HCT116 (cell line): Measurements from ENCODE around the gene CD44. TPM values are rescaled to one million over a fixed set of nuclear protein-coding genes. Genes with fewer than 3 reads are reported as not detected.

Source experiments
- ATAC-seq: fragments of 200-7000 bp; cut with Tn5 transposase; 2 replicates; pipeline ENCODE4 v1.9.1; 2020; ENCODE audit warnings: mild to moderate bottlenecking, moderate library complexity
- BruUV-seq: library from RNA; stranded (reverse); fragments of 400-500 nt; replicated peaks from 2 replicates; lab custom pipeline; 2021; lab: Mats Ljungman, UMichigan
- CTCF ChIA-PET: fragments of 300-600 bp; sonication (Branson Sonifier 250); formaldehyde crosslinking; loops from one replicate; lab custom pipeline; 2021; ENCODE audit warnings: antibody characterized with exemption; lab: Charles Lee
- POLR2A ChIA-PET: fragments of 300-600, 350-600 bp; sonication (Branson Sonifier 250); formaldehyde crosslinking; loops from one replicate; lab custom pipeline; 2021; ENCODE audit warnings: antibody characterized with exemption; lab: Charles Lee
- RAD21 ChIA-PET, 2 experiments: fragments of 300-600 bp; sonication (Branson Sonifier 250); formaldehyde crosslinking; loops; one replicate each; lab custom pipeline; 2023; ENCODE audit warnings: low total read pairs in 2 of 2; ENCODE audit not compliant: uncharacterized antibody in 2 of 2, unreplicated experiment in 2 of 2, low non-redundant PET in 1 of 2; lab: Charles Lee
- DNase-seq: peaks from one replicate; pipeline ENCODE4 v3.0.0-alpha.2; 2010; ENCODE audit warnings: low read depth, low spot score
- H2AFZ ChIP-seq: fragments of 200-600 bp; shearing (Covaris generic), sonication (generic); 2 replicates; pipeline ENCODE4 v1.6.1; 2017; ENCODE audit warnings: low read depth, mixed run types, mixed read lengths, antibody characterized with exemption, low read length; ENCODE audit not compliant: poor library complexity, severe bottlenecking
- H3K27ac ChIP-seq: 2 replicates; pipeline ENCODE4 v1.5.1; 2012; ENCODE audit warnings: low read depth, low read length
- H3K27me3 ChIP-seq: fragments of 200-600 bp; sonication (generic); 2 replicates; pipeline ENCODE4 v1.6.1; 2016; ENCODE audit warnings: mixed run types, low read length, mixed read lengths; ENCODE audit not compliant: insufficient read depth
- H3K36me3 ChIP-seq, 2 experiments: fragments of 200-500 bp in 1 of 2; fragments of 200-600 bp in 1 of 2; sonication (Bioruptor generic) in 1 of 2; sonication (generic) in 1 of 2; 2 replicates each; pipeline versions ENCODE4 v1.5.1 to v1.6.1; 2014 to 2016; ENCODE audit warnings: low read length in 2 of 2, inconsistent platforms in 1 of 2, mixed read lengths in 1 of 2, mixed run types in 1 of 2; ENCODE audit not compliant: insufficient read depth in 2 of 2, control insufficient read depth in 1 of 2
- H3K4me1 ChIP-seq, 2 experiments: fragments of 200-600 bp in 1 of 2; sonication (generic) in 1 of 2; 2 replicates each; pipeline versions ENCODE4 v1.5.1 to v1.6.1; 2012 to 2017; ENCODE audit warnings: low read length in 2 of 2, inconsistent platforms in 1 of 2, mild to moderate bottlenecking in 1 of 2, mixed read lengths in 1 of 2, mixed run types in 1 of 2, moderate library complexity in 1 of 2; ENCODE audit not compliant: insufficient read depth in 2 of 2, control insufficient read depth in 1 of 2
- H3K4me2 ChIP-seq: fragments of 200-600 bp; sonication (generic); 2 replicates; pipeline ENCODE4 v1.6.1; 2017; ENCODE audit warnings: mixed run types, low read length, mixed read lengths
- H3K4me3 ChIP-seq, 2 experiments: fragments of 200-600 bp in 1 of 2; sonication (generic) in 1 of 2; replicated peaks in 1 of 2; 2 replicates each; pipeline ENCODE4 v1.5.1; 2011 to 2016; ENCODE audit warnings: low read length in 2 of 2, control low read depth in 1 of 2, low read depth in 1 of 2, mild to moderate bottlenecking in 1 of 2, mixed read lengths in 1 of 2, mixed run types in 1 of 2
- H3K79me2 ChIP-seq: fragments of 200-600 bp; sonication (generic); 2 replicates; pipeline ENCODE4 v1.6.1; 2017; ENCODE audit warnings: mild to moderate bottlenecking, mixed run types, low read length, moderate library complexity, mixed read lengths; ENCODE audit not compliant: insufficient read depth
- H3K9ac ChIP-seq: fragments of 200-600 bp; sonication (generic); 2 replicates; pipeline ENCODE4 v1.6.1; 2016; ENCODE audit warnings: low read length, mixed read lengths
- H3K9me2 ChIP-seq: fragments of 200-600 bp; sonication (generic), shearing (Covaris generic); 2 replicates; pipeline ENCODE4 v1.6.1; 2017; ENCODE audit warnings: mixed run types, mild to moderate bottlenecking, moderate library complexity; ENCODE audit not compliant: insufficient read depth
- H3K9me3 ChIP-seq, 2 experiments: fragments of 200-500 bp in 1 of 2; fragments of 200-600 bp in 1 of 2; sonication (Bioruptor generic) in 1 of 2; sonication (generic) in 1 of 2; 2 replicates each; pipeline ENCODE4 v1.6.1; 2014 to 2017; ENCODE audit warnings: low read length in 2 of 2, mixed read lengths in 2 of 2, inconsistent platforms in 1 of 2, low read depth in 1 of 2, mild to moderate bottlenecking in 1 of 2, mixed run types in 1 of 2, moderate library complexity in 1 of 2; ENCODE audit not compliant: control insufficient read depth in 1 of 2, insufficient read depth in 1 of 2
- H4K20me1 ChIP-seq: fragments of 200-600 bp; sonication (generic), shearing (Covaris generic); 2 replicates; pipeline ENCODE4 v1.6.1; 2017; ENCODE audit warnings: mixed run types, mild to moderate bottlenecking, moderate library complexity; ENCODE audit not compliant: insufficient read depth
- ATF3 ChIP-seq: IDR thresholded peaks from 2 replicates; pipeline ENCODE4 v1.6.1; 2012
- CBX3 ChIP-seq: IDR thresholded peaks from 2 replicates; pipeline ENCODE4 v1.6.1; 2012; ENCODE audit warnings: low read depth
- EGR1 ChIP-seq: IDR thresholded peaks from 2 replicates; pipeline ENCODE4 v1.6.1; 2012; ENCODE audit warnings: low read depth
- ELF1 ChIP-seq: IDR thresholded peaks from 2 replicates; pipeline ENCODE4 v1.6.1; 2012; ENCODE audit warnings: low read depth, borderline replicate concordance
- EZH2 ChIP-seq: fragments of 200-600 bp; sonication (generic); IDR thresholded peaks from 2 replicates; pipeline ENCODE4 v1.6.1; 2017; ENCODE audit warnings: antibody characterized with exemption, mixed run types
- EZH2phosphoT487 ChIP-seq: fragments of 200-600 bp; IDR thresholded peaks from 2 replicates; pipeline ENCODE4 v1.6.1; 2018; ENCODE audit warnings: antibody characterized with exemption, borderline replicate concordance
- FOSL1 ChIP-seq: IDR thresholded peaks from 2 replicates; pipeline ENCODE4 v1.6.1; 2012; ENCODE audit warnings: low read depth
- JUND ChIP-seq: IDR thresholded peaks from 2 replicates; pipeline ENCODE4 v1.6.1; 2012
- POLR2A ChIP-seq: IDR thresholded peaks from 2 replicates; pipeline ENCODE4 v1.7.0; 2011; ENCODE audit warnings: borderline replicate concordance; ENCODE audit not compliant: insufficient read depth, insufficient read length; ENCODE audit errors: extremely low read depth
- POLR2AphosphoS5 ChIP-seq: IDR thresholded peaks from 2 replicates; pipeline ENCODE4 v1.6.1; 2011; ENCODE audit warnings: mild to moderate bottlenecking, low read depth, low read length, moderate library complexity
- RAD21 ChIP-seq: IDR thresholded peaks from 2 replicates; pipeline ENCODE4 v1.6.1; 2012; ENCODE audit warnings: low read depth, mild to moderate bottlenecking
- REST ChIP-seq: IDR thresholded peaks from 2 replicates; pipeline ENCODE4 v1.6.1; 2012; ENCODE audit warnings: low read depth
- SP1 ChIP-seq: IDR thresholded peaks from 2 replicates; pipeline ENCODE4 v1.6.1; 2012; ENCODE audit warnings: low read depth
- SRF ChIP-seq: IDR thresholded peaks from 2 replicates; pipeline ENCODE4 v1.6.1; 2012; ENCODE audit warnings: low read depth
- TCF7L2 ChIP-seq: IDR thresholded peaks from 2 replicates; pipeline ENCODE4 v1.7.0; 2011; ENCODE audit warnings: borderline replicate concordance, inconsistent platforms; ENCODE audit not compliant: insufficient read depth, insufficient read length; ENCODE audit errors: extremely low read depth
- YY1 ChIP-seq: IDR thresholded peaks from 2 replicates; pipeline ENCODE4 v1.6.1; 2011; ENCODE audit warnings: low read length, low read depth, moderate library complexity, mild to moderate bottlenecking; ENCODE audit not compliant: insufficient replicate concordance; ENCODE audit errors: extremely low read depth
- ZFX ChIP-seq: fragments of 450-650 bp; IDR thresholded peaks from 2 replicates; pipeline ENCODE4 v1.6.1; 2017
- ZNF274 ChIP-seq: fragments of 200-500 bp; sonication (Bioruptor generic); IDR thresholded peaks from 2 replicates; pipeline ENCODE4 v1.6.1; 2014; ENCODE audit warnings: mild to moderate bottlenecking, low read depth, low read length, inconsistent platforms
- intact Hi-C: fragments of 100-400 bp; cut with micrococcal nuclease; formaldehyde crosslinking; loops from 2 replicates; pipeline ENCODE4 v1.10.0; 2022
- total RNA-seq: library from RNA; stranded (reverse); gene quantifications from one replicate; pipeline ENCODE4 v1.2.1, GENCODE V29; 2021; ENCODE audit not compliant: unreplicated experiment
- TF ChIP-seq, protein P1 (sequence below): IDR thresholded peaks from 2 replicates; pipeline ENCODE4 v1.6.1; 2012

CD44 gene
- total RNA-seq, 1 experiment from 2014 or later, result 742 TPM

- no peaks in the 10 kb centered on the region for H3K9me2 ChIP-seq
- H3K27me3 ChIP-seq, result no peaks in the 10 kb centered on the region
- no peak for ATAC-seq
- no peaks in the 10 kb centered on the region for H3K9me3 ChIP-seq
- no peak for DNase-seq
- H3K9ac ChIP-seq, result no peak overlapping the region
- peaks cover 99% of the 10 kb centered on the region for H3K79me2 ChIP-seq
- RAD21 ChIA-PET, result no interaction called here
- H3K4me3 ChIP-seq, result no peak overlapping the region
- no TSS peak for BruUV-seq
- peaks cover 9 to 54% of the 10 kb centered on the region in 2 experiments; a peak in 3 of 4 replicates for H3K36me3 ChIP-seq
- H3K27ac ChIP-seq, result no peak overlapping the region
- no peak overlapping the region for H3K4me2 ChIP-seq
- no peak overlapping the region for H2AFZ ChIP-seq
- intact Hi-C loops, result no loop called here
- POLR2A ChIA-PET, result no interaction called here
- H4K20me1 ChIP-seq, result peaks cover 23% of the 10 kb centered on the region; the same call in 1 of the 2 replicates
- peaks cover 47 to 92% of the 10 kb centered on the region in 2 experiments for H3K4me1 ChIP-seq
- CTCF ChIA-PET, result no interaction called here
- TF ChIP-seq EZH2phosphoT487 (no peak), RAD21 (no peak), POLR2AphosphoS5 (no peak), ZNF274 (no peak), FOSL1 (no peak), JUND (no peak), POLR2A (no peak), REST (no peak), YY1 (no peak), EZH2 (no peak), EGR1 (no peak), ELF1 (no peak), TCF7L2 (no peak), ATF3 (no peak), SRF (no peak), CBX3 (no peak), ZFX (no peak), SP1 (no peak)
- TF ChIP-seq, protein P1, sequence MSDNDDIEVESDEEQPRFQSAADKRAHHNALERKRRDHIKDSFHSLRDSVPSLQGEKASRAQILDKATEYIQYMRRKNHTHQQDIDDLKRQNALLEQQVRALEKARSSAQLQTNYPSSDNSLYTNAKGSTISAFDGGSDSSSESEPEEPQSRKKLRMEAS, result no peak
- TF ChIP-seq, all 23 proteins: peak for 0
Observed at GRCh38 chr11:35148163-35148837, 9.3 kb downstream of the CD44 start.
